Uterus (tissue), 4 donors: Measurements from ENCODE around the gene FCRLB. TPM values are rescaled to one million over a fixed set of nuclear protein-coding genes. Genes with fewer than 3 reads are reported as not detected.

Experiments
- DNase-seq, 2 donors: peaks; one replicate each; pipeline ENCODE4 v3.0.0-alpha.2; 2019 to 2020
- H3K27ac ChIP-seq, 2 donors: fragments of 200-600 bp; sonication (generic); 1 replicate in 1 of 2; 2 replicates in 1 of 2; pipeline ENCODE4 v1.5.1; 2016 to 2018
- H3K27me3 ChIP-seq, 2 donors: fragments of 200-600 bp; sonication (generic); one replicate each; pipeline ENCODE4 v1.5.1; 2018 to 2019; ENCODE audit warnings: control low read depth in 1 of 2
- H3K36me3 ChIP-seq, 2 donors: fragments of 200-600 bp; sonication (generic); one replicate each; pipeline ENCODE4 v1.5.1; 2019; ENCODE audit warnings: control low read depth in 1 of 2
- H3K4me1 ChIP-seq, 2 donors: fragments of 200-600 bp; sonication (generic); one replicate each; pipeline ENCODE4 v1.5.1; 2018 to 2019; ENCODE audit warnings: control low read depth in 1 of 2
- H3K4me3 ChIP-seq, 2 donors: fragments of 200-600 bp; sonication (generic); 1 replicate in 1 of 2; 2 replicates in 1 of 2; pipeline ENCODE4 v1.5.1; 2018 to 2019; ENCODE audit warnings: mild to moderate bottlenecking in 1 of 2
- H3K9me3 ChIP-seq, 2 donors: fragments of 200-600 bp; sonication (generic); one replicate each; pipeline ENCODE4 v1.5.1; 2019; ENCODE audit warnings: control low read depth in 1 of 2
- CTCF ChIP-seq, 4 experiments: fragments of 200-600 bp in 2 of 4; fragments of 450-650 bp in 2 of 4; sonication (generic) in 2 of 4; IDR thresholded peaks; one replicate each; pipeline ENCODE4 v1.5.1; 2016 to 2019; ENCODE audit warnings: antibody characterized with exemption in 4 of 4, mild to moderate bottlenecking in 2 of 4, moderate library complexity in 1 of 4
- POLR2A ChIP-seq, 2 donors: fragments of 450-650 bp; IDR thresholded peaks; one replicate each; pipeline ENCODE4 v1.6.1; 2016; ENCODE audit warnings: antibody characterized with exemption in 2 of 2, mild to moderate bottlenecking in 1 of 2, moderate library complexity in 1 of 2
- intact Hi-C: fragments of 100-400 bp; cut with DNase I; formaldehyde crosslinking; loops from one replicate; pipeline ENCODE4 v1.15.1; 2023; ENCODE audit warnings: low total_unique reads
- total RNA-seq, 4 donors: library from RNA; depleted of rRNA in 3 of 4; stranded (reverse); fragments of >200 nt in 3 of 4; gene quantifications; one replicate each; pipeline versions ENCODE4 v1.1.0 to v1.2.4, GENCODE V29; 2014 to 2023
- donor health status: DM: yes; HTN: yes; CAD: no.

FCRLB gene
- total RNA-seq, 4 donors from 2014 or later, result 0.26 to 0.52 (median 0.35) TPM; not detected in 1

- peak overlapping the region; percentile 89 to 91 for H3K27ac ChIP-seq
- peak in 1 of 2 donors; percentile 57 for TF ChIP-seq POLR2A (IDR thresholded peaks at IDR 0.05)
- TF ChIP-seq CTCF (IDR thresholded peaks at IDR 0.05), result peak in 1 of 4 experiments; percentile 22
- H3K4me3 ChIP-seq, result peak overlapping the region; percentile 58 to 74
- no peaks in the 10 kb centered on the region for H3K4me1 ChIP-seq
- H3K27me3 ChIP-seq, result no peaks in the 10 kb centered on the region
- intact Hi-C loops, result no loop called here
- H3K9me3 ChIP-seq, result no peaks in the 10 kb centered on the region
- H3K36me3 ChIP-seq, result no peaks in the 10 kb centered on the region
- DNase-seq, result peak; percentile 90 to 92
Observed at GRCh38 chr1:161726473-161727255, 5.3 kb downstream of the FCRLB start.

GRCh38 chr1:161727256-161727924 lies 6.0 kb downstream of the FCRLB start:
- no peaks in the 10 kb centered on the region for H3K27me3 ChIP-seq
- H3K9me3 ChIP-seq, result no peaks in the 10 kb centered on the region
- no peaks in the 10 kb centered on the region for H3K36me3 ChIP-seq
- TF ChIP-seq CTCF (IDR thresholded peaks at IDR 0.05), result no peak
- peak in 1 of 2 donors; percentile 46 for TF ChIP-seq POLR2A (IDR thresholded peaks at IDR 0.05)
- peak overlapping the region; percentile 89 to 91 for H3K27ac ChIP-seq
- H3K4me1 ChIP-seq, result no peaks in the 10 kb centered on the region
- DNase-seq, result no peak
- H3K4me3 ChIP-seq, result peak overlapping the region; percentile 58 to 74
- intact Hi-C loops, result no loop called here

GRCh38 chr1:161728376-161729226 lies 7.3 kb downstream of the FCRLB start:
- no peak for DNase-seq
- no peaks in the 10 kb centered on the region for H3K36me3 ChIP-seq
- intact Hi-C loops, result no loop called here

GRCh38 chr1:161730050-161730564 lies 8.8 kb downstream of the FCRLB start:
- no peaks in the 10 kb centered on the region for H3K27me3 ChIP-seq
- H3K4me3 ChIP-seq, result no peak overlapping the region
- DNase-seq, result no peak
- H3K9me3 ChIP-seq, result no peaks in the 10 kb centered on the region
- H3K27ac ChIP-seq, result no peak overlapping the region
- no peak for TF ChIP-seq CTCF (IDR thresholded peaks at IDR 0.05)
- no peak for TF ChIP-seq POLR2A (IDR thresholded peaks at IDR 0.05)
- no peaks in the 10 kb centered on the region for H3K4me1 ChIP-seq
- intact Hi-C loops, result no loop called here
- H3K36me3 ChIP-seq, result no peaks in the 10 kb centered on the region

More at GRCh38 chr1:161728376-161729226, 7.3 kb downstream of the FCRLB start:
- H3K27me3 ChIP-seq, result no peaks in the 10 kb centered on the region
- H3K27ac ChIP-seq, result no peak overlapping the region
- H3K9me3 ChIP-seq, result no peaks in the 10 kb centered on the region
- no peaks in the 10 kb centered on the region for H3K4me1 ChIP-seq
- TF ChIP-seq POLR2A (IDR thresholded peaks at IDR 0.05) (no peak), CTCF (IDR thresholded peaks at IDR 0.05) (no peak)
- H3K4me3 ChIP-seq, result no peak overlapping the region
